Mesenchymal stem cell (in vitro differentiated cells and primary cell): Measurements from ENCODE around the gene CATSPER4. TPM values are rescaled to one million over a fixed set of nuclear protein-coding genes. Genes with fewer than 3 reads are reported as not detected.

Source experiments
- DNase-seq: peaks from one replicate; pipeline ENCODE4 v3.0.0-alpha.2; 2013
- H2AFZ ChIP-seq: one replicate; pipeline ENCODE4 v1.6.1; 2013; ENCODE audit warnings: low read depth, mild to moderate bottlenecking, control low read depth, inconsistent platforms, low read length, moderate library complexity
- H2AK5ac ChIP-seq: 2 replicates; pipeline ENCODE4 v1.6.1; 2013; ENCODE audit warnings: low read length, moderate library complexity, mild to moderate bottlenecking, inconsistent platforms; ENCODE audit not compliant: severe bottlenecking
- H2BK120ac ChIP-seq: one replicate; pipeline ENCODE4 v1.6.1; 2013; ENCODE audit warnings: low read depth, mild to moderate bottlenecking, inconsistent platforms, low read length, moderate library complexity
- H2BK12ac ChIP-seq, 2 experiments: one replicate each; pipeline ENCODE4 v1.6.1; 2013; ENCODE audit warnings: inconsistent platforms in 2 of 2, low read length in 2 of 2, mild to moderate bottlenecking in 2 of 2, moderate library complexity in 2 of 2, control low read depth in 1 of 2
- H2BK15ac ChIP-seq: one replicate; pipeline ENCODE4 v1.6.1; 2013; ENCODE audit warnings: mild to moderate bottlenecking, low read depth, inconsistent platforms; ENCODE audit not compliant: poor library complexity, severe bottlenecking
- H2BK5ac ChIP-seq: 2 replicates; pipeline ENCODE4 v1.6.1; 2013; ENCODE audit warnings: low read depth, mild to moderate bottlenecking, low read length, control low read depth, inconsistent platforms; ENCODE audit not compliant: poor library complexity, severe bottlenecking
- H3K14ac ChIP-seq, 2 experiments: one replicate each; pipeline ENCODE4 v1.6.1; 2013; ENCODE audit warnings: inconsistent platforms in 2 of 2, low read length in 2 of 2, control low read depth in 1 of 2, mild to moderate bottlenecking in 1 of 2, moderate library complexity in 1 of 2
- H3K18ac ChIP-seq, 2 experiments: one replicate each; pipeline ENCODE4 v1.6.1; 2013; ENCODE audit warnings: inconsistent platforms in 2 of 2, low read length in 2 of 2, control low read depth in 1 of 2, low read depth in 1 of 2, mild to moderate bottlenecking in 1 of 2
- H3K23ac ChIP-seq, 2 experiments: one replicate each; pipeline ENCODE4 v1.6.1; 2013; ENCODE audit warnings: inconsistent platforms in 2 of 2, low read length in 2 of 2, mild to moderate bottlenecking in 2 of 2, moderate library complexity in 2 of 2, control low read depth in 1 of 2
- H3K27ac ChIP-seq: 2 replicates; pipeline ENCODE4 v1.5.1; 2013; ENCODE audit warnings: mild to moderate bottlenecking, moderate library complexity, low read length, control low read depth, inconsistent platforms; ENCODE audit not compliant: poor library complexity, severe bottlenecking
- H3K27me3 ChIP-seq, 2 experiments: 2 replicates each; pipeline versions ENCODE4 v1.6.1 to v1.7.0; 2013; ENCODE audit warnings: low read length in 2 of 2, mild to moderate bottlenecking in 2 of 2, moderate library complexity in 2 of 2, control low read depth in 1 of 2, inconsistent platforms in 1 of 2; ENCODE audit not compliant: control insufficient read depth in 1 of 2, insufficient read depth in 1 of 2
- H3K36me3 ChIP-seq, 2 experiments: 2 replicates each; pipeline versions ENCODE4 v1.6.1 to v1.7.0; 2013; ENCODE audit warnings: low read length in 2 of 2, control low read depth in 1 of 2, inconsistent platforms in 1 of 2, low read depth in 1 of 2, mild to moderate bottlenecking in 1 of 2; ENCODE audit not compliant: insufficient read depth in 2 of 2, control insufficient read depth in 1 of 2
- H3K4ac ChIP-seq, 2 experiments: one replicate each; pipeline ENCODE4 v1.6.1; 2013; ENCODE audit warnings: inconsistent platforms in 2 of 2, low read length in 2 of 2, mild to moderate bottlenecking in 2 of 2, moderate library complexity in 2 of 2, control low read depth in 1 of 2, low read depth in 1 of 2
- H3K4me1 ChIP-seq: 2 replicates; pipeline ENCODE4 v1.6.1; 2013; ENCODE audit warnings: low read depth, low read length, control low read depth; ENCODE audit not compliant: control insufficient read depth, insufficient read depth
- H3K4me2 ChIP-seq: 2 replicates; pipeline ENCODE4 v1.6.1; 2013; ENCODE audit warnings: low read length, mild to moderate bottlenecking, inconsistent platforms; ENCODE audit not compliant: poor library complexity, severe bottlenecking
- H3K4me3 ChIP-seq, 2 experiments: 2 replicates each; pipeline versions ENCODE4 v1.5.1 to v1.7.0; 2013; ENCODE audit warnings: low read length in 2 of 2, mild to moderate bottlenecking in 2 of 2, control low read depth in 1 of 2, low read depth in 1 of 2; ENCODE audit not compliant: insufficient read depth in 1 of 2
- H3K79me1 ChIP-seq: replicated peaks from 2 replicates; pipeline ENCODE4 v1.6.1; 2013; ENCODE audit warnings: mild to moderate bottlenecking, control low read depth, low read length, inconsistent platforms; ENCODE audit not compliant: poor library complexity, severe bottlenecking
- H3K9ac ChIP-seq: 2 replicates; pipeline ENCODE4 v1.7.0; 2013; ENCODE audit warnings: mild to moderate bottlenecking, low read length, moderate library complexity
- H3K9me3 ChIP-seq: 2 replicates; pipeline ENCODE4 v1.7.0; 2013; ENCODE audit warnings: mild to moderate bottlenecking, low read length; ENCODE audit not compliant: control insufficient read depth
- H4K8ac ChIP-seq: one replicate; pipeline ENCODE4 v1.6.1; 2013; ENCODE audit warnings: inconsistent platforms, mild to moderate bottlenecking, low read length, moderate library complexity
- H4K91ac ChIP-seq: one replicate; pipeline ENCODE4 v1.6.1; 2013; ENCODE audit warnings: mild to moderate bottlenecking, low read length, inconsistent platforms
- WGBS: methylation state at CpG from one replicate; pipeline ENCODE4 v1.1.7; 2013; ENCODE audit warnings: mixed read lengths; 5-methylcytosine and 5-hydroxymethylcytosine counted together
- polyA plus RNA-seq, 2 experiments: library from polyadenylated mRNA; stranded (reverse); fragments of 200-250 nt; gene quantifications; one replicate each; pipeline ENCODE4 v1.2.3, GENCODE V29; 2013

Gene CATSPER4
- not detected for polyA plus RNA-seq (2013, experiment 1 of 2)
- not detected for polyA plus RNA-seq (2013, experiment 2 of 2)

- H2AK5ac ChIP-seq, result no peak within 1 kb of the TSS
- no peak within 1 kb of the TSS for H3K4me3 ChIP-seq
- no peaks in the 10 kb centered on the region for H3K79me1 ChIP-seq
- no peak within 1 kb of the TSS for H2BK5ac ChIP-seq
- H2BK12ac ChIP-seq, result no peak within 1 kb of the TSS
- H2BK120ac ChIP-seq, result no peak within 1 kb of the TSS
- H3K4me1 ChIP-seq, result no peaks in the 10 kb centered on the region
- H4K8ac ChIP-seq, result no peak within 1 kb of the TSS
- peak; percentile 10 for DNase-seq
- no peaks in the 10 kb centered on the region for H3K36me3 ChIP-seq
- no peak within 1 kb of the TSS for H3K27ac ChIP-seq
- H2AFZ ChIP-seq, result no peak within 1 kb of the TSS
- H3K23ac ChIP-seq, result no peak within 1 kb of the TSS
- 33% methylated on average over 16 of the region's 16 CpGs for WGBS
- no peak within 1 kb of the TSS for H4K91ac ChIP-seq
- H3K9me3 ChIP-seq, result no peaks in the 10 kb centered on the region
- H3K27me3 ChIP-seq, result peaks cover 30 to 51% of the 10 kb centered on the region in 2 experiments
- no peak within 1 kb of the TSS for H3K18ac ChIP-seq
- no peak within 1 kb of the TSS for H2BK15ac ChIP-seq
- H3K14ac ChIP-seq, result no peak within 1 kb of the TSS
- H3K4ac ChIP-seq, result no peak within 1 kb of the TSS
- H3K9ac ChIP-seq, result no peak within 1 kb of the TSS
- H3K4me2 ChIP-seq, result no peak within 1 kb of the TSS
Observed at GRCh38 chr1:26190373-26190987, at the start of gene CATSPER4. Gene CATSPER4, plus strand, starts transcription at chr1:26190602. Its CDS starts 26 bp downstream, at chr1:26190628.

DNA sequence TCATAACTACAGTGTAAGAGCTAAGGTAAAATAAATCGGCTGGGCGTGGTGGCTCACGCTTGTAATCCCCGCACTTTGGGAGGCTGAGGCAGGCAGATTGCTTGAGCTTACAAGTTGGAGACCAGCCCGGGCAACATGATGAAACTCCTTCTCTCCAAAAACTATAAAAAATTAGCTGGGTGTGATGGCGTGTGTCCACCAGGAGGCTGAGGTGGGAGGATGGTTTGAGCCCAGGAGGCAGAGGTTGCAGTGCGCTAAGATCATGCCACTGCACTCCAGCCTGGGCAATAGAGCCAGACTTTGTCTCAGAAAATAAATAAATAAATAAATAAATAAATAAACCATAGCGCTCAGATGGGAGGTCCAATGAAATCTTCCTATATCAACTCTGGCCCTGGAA, 48.2 kb upstream of the CATSPER4 start:
- no peaks in the 10 kb centered on the region for H3K79me1 ChIP-seq
- over 99% methylated on average over 6 of the region's 8 CpGs for WGBS
- no peak overlapping the region for H2BK12ac ChIP-seq

GRCh38 chr1:26145041-26145959, 45.1 kb upstream of the CATSPER4 start:
- 41% methylated on average over 15 of the region's 19 CpGs for WGBS
- no peaks in the 10 kb centered on the region for H3K36me3 ChIP-seq
- no peak overlapping the region for H3K23ac ChIP-seq
- no peak overlapping the region for H3K4me2 ChIP-seq
- no peaks in the 10 kb centered on the region for H3K9me3 ChIP-seq
- H4K91ac ChIP-seq, result peak overlapping the region; percentile 54
- H3K4ac ChIP-seq, result peak overlapping the region in 1 of 2 experiments; percentile 64
- no peak overlapping the region for H3K18ac ChIP-seq
- no peak overlapping the region for H4K8ac ChIP-seq
- H3K4me1 ChIP-seq, result peaks cover 3% of the 10 kb centered on the region
- peak overlapping the region in 1 of 2 experiments; percentile 21 for H2BK12ac ChIP-seq
- H3K9ac ChIP-seq, result no peak overlapping the region
- no peak overlapping the region for H2BK15ac ChIP-seq
- no peak overlapping the region for H3K27ac ChIP-seq
- no peak overlapping the region for H2BK5ac ChIP-seq
- H2AFZ ChIP-seq, result no peak overlapping the region
- H2BK120ac ChIP-seq, result no peak overlapping the region
- peaks cover 44 to 46% of the 10 kb centered on the region in 2 experiments for H3K27me3 ChIP-seq
- no peak overlapping the region for H2AK5ac ChIP-seq
- no peak overlapping the region for H3K14ac ChIP-seq
- no peaks in the 10 kb centered on the region for H3K79me1 ChIP-seq
- DNase-seq, result peak; percentile 86
- H3K4me3 ChIP-seq, result no peak overlapping the region

More for the DNA sequence above, 48.2 kb upstream of the CATSPER4 start:
- Histone ChIP-seq H3K36me3 (no peaks in the 10 kb centered on the region), H3K9me3 (no peaks in the 10 kb centered on the region), H2BK5ac (no peak overlapping the region), H3K27me3 (peaks cover 19 to 20% of the 10 kb centered on the region in 2 experiments), H2AK5ac (no peak overlapping the region), H3K27ac (no peak overlapping the region), H2AFZ (no peak overlapping the region), H2BK15ac (no peak overlapping the region), H3K18ac (no peak overlapping the region), H3K4me1 (peaks cover 1% of the 10 kb centered on the region), H3K4me3 (no peak overlapping the region), H4K8ac (no peak overlapping the region), H3K4ac (no peak overlapping the region), H3K23ac (no peak overlapping the region), H3K14ac (no peak overlapping the region), H3K4me2 (no peak overlapping the region), H3K9ac (no peak overlapping the region), H4K91ac (no peak overlapping the region), H2BK120ac (no peak overlapping the region)
- no peak for DNase-seq

DNA sequence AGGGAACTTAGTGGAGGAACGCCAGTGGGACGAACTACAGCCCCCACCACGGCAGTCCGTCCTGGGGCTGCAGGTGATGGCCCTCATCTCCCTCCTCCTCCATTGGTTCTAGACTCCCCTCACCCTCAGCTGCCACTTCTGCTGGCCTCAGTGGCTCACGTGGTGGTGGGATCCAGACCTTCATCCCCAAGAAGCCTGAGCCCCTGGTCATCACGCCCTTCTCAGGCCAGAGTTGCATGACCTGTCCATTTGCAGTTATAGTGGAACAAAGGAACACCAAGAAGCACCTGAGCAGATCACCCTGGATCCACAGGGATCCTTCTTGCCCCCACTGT, 44.5 kb upstream of the CATSPER4 start:
- H3K79me1 ChIP-seq, result no peaks in the 10 kb centered on the region
- peak overlapping the region; percentile 40 for H4K8ac ChIP-seq
- H2BK15ac ChIP-seq, result no peak overlapping the region
- no peak overlapping the region for H2BK120ac ChIP-seq
- peaks cover 48 to 51% of the 10 kb centered on the region in 2 experiments for H3K27me3 ChIP-seq
- peaks cover 3% of the 10 kb centered on the region for H3K4me1 ChIP-seq
- no peaks in the 10 kb centered on the region for H3K9me3 ChIP-seq
- DNase-seq, result no peak
- no peak overlapping the region for H3K4me2 ChIP-seq
- 37% methylated on average over 6 of the region's 6 CpGs for WGBS
- H3K23ac ChIP-seq, result no peak overlapping the region
- no peak overlapping the region for H2AFZ ChIP-seq
- H3K4me3 ChIP-seq, result no peak overlapping the region
- peak overlapping the region in 1 of 2 experiments; percentile 21 for H2BK12ac ChIP-seq
- H3K36me3 ChIP-seq, result no peaks in the 10 kb centered on the region
- H3K14ac ChIP-seq, result no peak overlapping the region
- no peak overlapping the region for H3K27ac ChIP-seq
- no peak overlapping the region for H4K91ac ChIP-seq
- no peak overlapping the region for H3K9ac ChIP-seq
- H2AK5ac ChIP-seq, result no peak overlapping the region
- no peak overlapping the region for H2BK5ac ChIP-seq
- peak overlapping the region in 1 of 2 experiments; percentile 64 for H3K4ac ChIP-seq
- H3K18ac ChIP-seq, result no peak overlapping the region
